ENCODE results near the gene BCL2. TPM values are rescaled to one million over a fixed set of nuclear protein-coding genes. Genes with fewer than 3 reads are reported as not detected.
A peak's percentile ranks its signal among the peaks of the same experiment; 100 is the strongest.

Gene BCL2
- total RNA-seq, 4 donors from 2014 or later, result 16.1 to 61.1 (median 36.9) TPM

- no peak for DNase-seq
- intact Hi-C loops (cut with DNase I; ENCODE audit: low total_unique reads), result no loop called here
Observed at GRCh38 chr18:63271881-63272299, 47.7 kb downstream of the BCL2 start.

GRCh38 chr18:63271148-63271547, 48.4 kb downstream of the BCL2 start:
- intact Hi-C loops (cut with DNase I; ENCODE audit: low total_unique reads), result no loop called here
- Histone ChIP-seq H3K27me3 (no peaks in the 10 kb centered on the region), H3K4me1 (no peaks in the 10 kb centered on the region), H3K4me3 (no peak overlapping the region), H3K9me3 (no peaks in the 10 kb centered on the region), H3K27ac (peak overlapping the region; percentile 50 to 68), H3K36me3 (no peaks in the 10 kb centered on the region)
- no peak for DNase-seq
- TF ChIP-seq POLR2A (IDR thresholded peaks at IDR 0.05) (no peak), CTCF (IDR thresholded peaks at IDR 0.05) (no peak)

More at GRCh38 chr18:63271881-63272299, 47.7 kb downstream of the BCL2 start:
- no peaks in the 10 kb centered on the region for H3K36me3 ChIP-seq
- no peak for TF ChIP-seq CTCF (IDR thresholded peaks at IDR 0.05)
- TF ChIP-seq POLR2A (IDR thresholded peaks at IDR 0.05), result no peak
- no peaks in the 10 kb centered on the region for H3K9me3 ChIP-seq
- H3K27me3 ChIP-seq, result no peaks in the 10 kb centered on the region
- peak overlapping the region; percentile 50 to 68 for H3K27ac ChIP-seq
- no peak overlapping the region for H3K4me3 ChIP-seq
- no peaks in the 10 kb centered on the region for H3K4me1 ChIP-seq

- intact Hi-C loops (cut with DNase I; ENCODE audit: low total_unique reads), result no loop called here
- H3K4me3 ChIP-seq, result no peak overlapping the region
- DNase-seq, result no peak
- TF ChIP-seq POLR2A (IDR thresholded peaks at IDR 0.05), result no peak
- TF ChIP-seq CTCF (IDR thresholded peaks at IDR 0.05), result no peak
- no peaks in the 10 kb centered on the region for H3K4me1 ChIP-seq
- H3K9me3 ChIP-seq, result no peaks in the 10 kb centered on the region
- no peaks in the 10 kb centered on the region for H3K36me3 ChIP-seq
- no peaks in the 10 kb centered on the region for H3K27me3 ChIP-seq
- H3K27ac ChIP-seq, result no peak overlapping the region
Observed at GRCh38 chr18:63267975-63268721, 51.4 kb downstream of the BCL2 start.

- H3K27ac ChIP-seq, result no peak overlapping the region
- H3K4me3 ChIP-seq, result no peak overlapping the region
- no peaks in the 10 kb centered on the region for H3K4me1 ChIP-seq
- intact Hi-C loops (cut with DNase I; ENCODE audit: low total_unique reads), result no loop called here
- H3K9me3 ChIP-seq, result no peaks in the 10 kb centered on the region
- TF ChIP-seq POLR2A (IDR thresholded peaks at IDR 0.05), result no peak
- TF ChIP-seq CTCF (IDR thresholded peaks at IDR 0.05), result no peak
- H3K27me3 ChIP-seq, result no peaks in the 10 kb centered on the region
- H3K36me3 ChIP-seq, result no peaks in the 10 kb centered on the region
- DNase-seq, result no peak
Observed at GRCh38 chr18:63266888-63267790, 52.4 kb downstream of the BCL2 start.

GRCh38 chr18:63265326-63265725, 54.2 kb downstream of the BCL2 start:
- Histone ChIP-seq H3K27ac (no peak overlapping the region), H3K4me3 (no peak overlapping the region), H3K36me3 (no peaks in the 10 kb centered on the region), H3K9me3 (no peaks in the 10 kb centered on the region), H3K4me1 (no peaks in the 10 kb centered on the region), H3K27me3 (no peaks in the 10 kb centered on the region)
- intact Hi-C loops (cut with DNase I; ENCODE audit: low total_unique reads), result no loop called here
- TF ChIP-seq CTCF (IDR thresholded peaks at IDR 0.05) (no peak), POLR2A (IDR thresholded peaks at IDR 0.05) (no peak)
- no peak for DNase-seq
